Smooth muscle cell (in vitro differentiated cells): ENCODE measurements around the gene NKAIN1. TPM values are rescaled to one million over a fixed set of nuclear protein-coding genes. Genes with fewer than 3 reads are reported as not detected.
A peak's percentile ranks its signal among the peaks of the same experiment; 100 is the strongest.
"Not testable (repeated sequence)": the region's sequence is repeated elsewhere in the genome, so short reads cannot be mapped to it uniquely, and the experiment has no call there.

Experiments
- DNase-seq: peaks from one replicate; lab custom pipeline; 2025; ENCODE audit not compliant: unreplicated experiment; lab: John Stamatoyannopoulos, UW
- H2AFZ ChIP-seq: fragments of 200-600 bp; sonication (generic); 2 replicates; pipeline ENCODE4 v1.6.0; 2016; ENCODE audit warnings: antibody characterized with exemption, low read depth, mild to moderate bottlenecking
- H3F3A ChIP-seq: fragments of 200-600 bp; sonication (generic); 2 replicates; pipeline ENCODE4 v1.6.0; 2017; ENCODE audit warnings: antibody characterized with exemption, low read depth
- H3K27ac ChIP-seq: fragments of 200-600 bp; sonication (generic); 2 replicates; pipeline ENCODE4 v1.5.1; 2016; ENCODE audit warnings: low read depth, mild to moderate bottlenecking
- H3K27me3 ChIP-seq: fragments of 200-600 bp; sonication (generic); 2 replicates; pipeline ENCODE4 v1.6.1; 2016; ENCODE audit warnings: low read depth, mild to moderate bottlenecking
- H3K36me3 ChIP-seq: fragments of 200-600 bp; sonication (generic); 2 replicates; pipeline ENCODE4 v1.5.1; 2016; ENCODE audit warnings: low read depth
- H3K4me1 ChIP-seq: fragments of 200-600 bp; sonication (generic); 2 replicates; pipeline ENCODE4 v1.5.1; 2016; ENCODE audit warnings: low read depth
- H3K4me2 ChIP-seq: fragments of 200-600 bp; sonication (generic); 2 replicates; pipeline ENCODE4 v1.6.0; 2016; ENCODE audit warnings: mild to moderate bottlenecking
- H3K4me3 ChIP-seq: fragments of 200-600 bp; sonication (generic); 2 replicates; pipeline ENCODE4 v1.5.1; 2016; ENCODE audit warnings: mild to moderate bottlenecking
- H3K79me2 ChIP-seq: fragments of 200-600 bp; sonication (generic); 2 replicates; pipeline ENCODE4 v1.6.0; 2016; ENCODE audit warnings: low read depth, mild to moderate bottlenecking
- H3K9ac ChIP-seq: fragments of 200-600 bp; sonication (generic); 2 replicates; pipeline ENCODE4 v1.6.0; 2016; ENCODE audit warnings: low read depth
- H3K9me3 ChIP-seq: fragments of 200-600 bp; sonication (generic); replicated peaks from 2 replicates; pipeline ENCODE4 v1.5.1; 2016; ENCODE audit warnings: low read depth
- H4K20me1 ChIP-seq: fragments of 200-600 bp; sonication (generic); 2 replicates; pipeline ENCODE4 v1.6.0; 2016; ENCODE audit warnings: low read depth
- CTCF ChIP-seq: fragments of 200-600 bp; sonication (generic); IDR thresholded peaks from 2 replicates; pipeline ENCODE4 v1.5.1; 2017; ENCODE audit warnings: borderline replicate concordance, mild to moderate bottlenecking, antibody characterized with exemption; ENCODE audit not compliant: insufficient read depth, poor library complexity, severe bottlenecking
- WGBS: methylation state at CpG from one replicate; pipeline ENCODE4 v1.1.7; 2016; ENCODE audit warnings: low lambda C conversion rate; 5-methylcytosine and 5-hydroxymethylcytosine counted together
- polyA plus RNA-seq: library from polyadenylated mRNA; unstranded; fragments of >200 nt; fragmentation: Nextera tagmentation; extraction: Ambion mirVana; gene quantifications from 2 replicates; pipeline ENCODE4 v1.2.1, GENCODE V29; 2016
- total RNA-seq: library from RNA; depleted of rRNA; stranded (reverse); fragments of >200 nt; gene quantifications from 2 replicates; pipeline ENCODE4 v1.2.3, GENCODE V29; 2014

The NKAIN1 gene
- total RNA-seq (0.45 TPM in 1 of 2 replicates, not detected in the other), polyA plus RNA-seq (0.39 and 1.4 TPM in 2 replicates)

GRCh38 chr1:31239653-31240241 is at the start of gene NKAIN1:
Gene NKAIN1 (minus strand): TSS chr1:31239887. CDS start chr1:31239547, 340 bp downstream.
- H3K4me3 ChIP-seq: peak within 1 kb of the TSS; percentile 50
- H3F3A ChIP-seq: no peaks in the 10 kb centered on the region
- peaks cover 55% of the 10 kb centered on the region for H3K27me3 ChIP-seq
- TF ChIP-seq CTCF: no peak
- H3K36me3 ChIP-seq: no peaks in the 10 kb centered on the region
- no peak for DNase-seq
- no peaks in the 10 kb centered on the region for H4K20me1 ChIP-seq
- H3K79me2 ChIP-seq: no peaks in the 10 kb centered on the region
- H3K4me2 ChIP-seq: peak within 1 kb of the TSS; percentile 89
- 2% methylated on average over 28 of the region's 57 CpGs for WGBS
- no peaks in the 10 kb centered on the region for H3K4me1 ChIP-seq
- no peak within 1 kb of the TSS for H2AFZ ChIP-seq
- H3K9me3 ChIP-seq: no peaks in the 10 kb centered on the region
- no peak within 1 kb of the TSS for H3K27ac ChIP-seq
- H3K9ac ChIP-seq: no peak within 1 kb of the TSS

GRCh38 chr1:31289021-31289420 is 49.3 kb upstream of the NKAIN1 start:
- Histone ChIP-seq H3K9ac (no peak overlapping the region), H2AFZ (no peak overlapping the region), H3K4me1 (no peaks in the 10 kb centered on the region), H3K4me3 (no peak overlapping the region), H3K36me3 (peaks cover 16% of the 10 kb centered on the region), H3K79me2 (no peaks in the 10 kb centered on the region), H4K20me1 (no peaks in the 10 kb centered on the region), H3K27me3 (no peaks in the 10 kb centered on the region), H3K27ac (no peak overlapping the region), H3K4me2 (no peak overlapping the region), H3K9me3 (no peaks in the 10 kb centered on the region), H3F3A (no peaks in the 10 kb centered on the region)
- no peak for TF ChIP-seq CTCF
- 96% methylated on average over 4 of the region's 4 CpGs for WGBS
- no peak for DNase-seq

- H3K9ac ChIP-seq, H4K20me1 ChIP-seq, H3K4me1 ChIP-seq, H3F3A ChIP-seq, H3K9me3 ChIP-seq, H3K4me3 ChIP-seq, H2AFZ ChIP-seq, H3K4me2 ChIP-seq, DNase-seq, H3K79me2 ChIP-seq, H3K27ac ChIP-seq, H3K27me3 ChIP-seq: not testable (repeated sequence)
- WGBS: 100% methylated on average over 4 of the region's 4 CpGs
- peaks cover 15% of the 10 kb centered on the region for H3K36me3 ChIP-seq
These were observed 48.1 kb upstream of the NKAIN1 start for GRCh38 chr1:31287791-31288190.

- H3K9ac ChIP-seq, H3K27ac ChIP-seq, H3K4me2 ChIP-seq, H3K79me2 ChIP-seq, H4K20me1 ChIP-seq, H3K4me1 ChIP-seq, H3K4me3 ChIP-seq, H3K27me3 ChIP-seq, H3K9me3 ChIP-seq, DNase-seq, H2AFZ ChIP-seq, H3F3A ChIP-seq: not testable (repeated sequence)
- 99% methylated on average over 9 of the region's 9 CpGs for WGBS
- peaks cover 24% of the 10 kb centered on the region for H3K36me3 ChIP-seq
These were observed 42.7 kb upstream of the NKAIN1 start for GRCh38 chr1:31282426-31282825.
